C4-2B (cell line): ENCODE measurements around the gene LIX1L.

Source experiments
- ZFX ChIP-seq: fragments of 450-650 bp; IDR thresholded peaks from 2 replicates; pipeline ENCODE4 v1.6.1; 2017
- TF ChIP-seq, protein P1 (sequence below): fragments of 450-650 bp; conservative IDR thresholded peaks from 2 replicates; pipeline ENCODE4 v1.5.1; 2017; ENCODE audit warnings: mild to moderate bottlenecking

DNA sequence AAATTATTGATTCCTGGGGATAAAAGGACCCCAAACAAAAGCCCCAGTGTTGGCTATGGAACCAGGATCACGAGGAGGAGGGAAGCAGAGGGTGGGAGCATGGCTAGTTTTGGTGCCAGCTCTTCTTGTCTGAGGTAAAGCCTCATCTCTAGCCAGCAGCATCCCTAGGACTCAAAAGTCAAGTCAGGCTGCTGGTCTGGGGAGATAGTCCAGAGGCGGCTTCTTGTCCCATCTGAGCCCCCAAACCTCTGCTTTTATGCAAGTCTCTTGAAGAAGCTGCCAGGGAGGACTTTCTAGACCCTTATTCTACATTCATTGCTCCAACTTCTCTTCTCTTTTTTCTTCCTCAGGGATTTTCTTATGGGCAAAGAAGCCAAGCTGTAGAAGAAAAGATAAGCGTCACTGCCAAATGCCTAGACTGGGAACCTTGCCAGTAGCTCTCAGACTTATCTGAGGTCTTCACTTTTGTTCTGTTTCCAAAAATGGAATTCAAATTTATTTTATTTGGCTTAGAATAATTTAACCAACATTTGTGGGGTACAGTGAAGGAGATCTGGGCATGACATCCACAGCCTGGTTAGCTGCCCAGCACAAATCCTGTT is 65.2 kb downstream of the LIX1L start:
- TF ChIP-seq, protein P1, sequence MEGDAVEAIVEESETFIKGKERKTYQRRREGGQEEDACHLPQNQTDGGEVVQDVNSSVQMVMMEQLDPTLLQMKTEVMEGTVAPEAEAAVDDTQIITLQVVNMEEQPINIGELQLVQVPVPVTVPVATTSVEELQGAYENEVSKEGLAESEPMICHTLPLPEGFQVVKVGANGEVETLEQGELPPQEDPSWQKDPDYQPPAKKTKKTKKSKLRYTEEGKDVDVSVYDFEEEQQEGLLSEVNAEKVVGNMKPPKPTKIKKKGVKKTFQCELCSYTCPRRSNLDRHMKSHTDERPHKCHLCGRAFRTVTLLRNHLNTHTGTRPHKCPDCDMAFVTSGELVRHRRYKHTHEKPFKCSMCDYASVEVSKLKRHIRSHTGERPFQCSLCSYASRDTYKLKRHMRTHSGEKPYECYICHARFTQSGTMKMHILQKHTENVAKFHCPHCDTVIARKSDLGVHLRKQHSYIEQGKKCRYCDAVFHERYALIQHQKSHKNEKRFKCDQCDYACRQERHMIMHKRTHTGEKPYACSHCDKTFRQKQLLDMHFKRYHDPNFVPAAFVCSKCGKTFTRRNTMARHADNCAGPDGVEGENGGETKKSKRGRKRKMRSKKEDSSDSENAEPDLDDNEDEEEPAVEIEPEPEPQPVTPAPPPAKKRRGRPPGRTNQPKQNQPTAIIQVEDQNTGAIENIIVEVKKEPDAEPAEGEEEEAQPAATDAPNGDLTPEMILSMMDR: no peak
- TF ChIP-seq ZFX: no peak
